ENCODE data around the gene SLC8A3.

DNA sequence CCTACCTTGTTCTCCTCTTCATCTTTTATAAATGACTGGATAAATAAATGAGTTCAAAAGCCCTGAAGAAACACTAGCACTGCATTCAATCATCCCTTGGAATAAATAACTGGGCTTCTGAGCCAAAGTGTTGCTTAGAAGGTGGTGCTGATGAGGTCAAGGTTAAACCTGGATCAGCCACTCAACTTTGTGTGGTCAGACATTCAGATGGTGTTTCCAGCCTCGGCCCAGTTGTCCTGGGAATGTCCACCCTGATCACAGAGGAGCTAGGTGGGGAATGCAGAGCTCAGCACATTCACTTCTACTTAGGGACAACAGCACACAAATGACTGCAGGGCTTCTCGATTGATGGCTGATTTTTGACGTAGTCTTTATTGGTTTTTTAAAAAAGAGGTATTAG is 88.7 kb downstream of the SLC8A3 start:
- TF ChIP-seq CTCF (IDR thresholded peaks at IDR 0.05) (no peak), POLR2AphosphoS5 (IDR thresholded peaks at IDR 0.05) (no peak), POLR2A (IDR thresholded peaks at IDR 0.05) (no peak)
